Cardiac fibroblast (primary cell): Measurements from ENCODE around the gene TMEM207.

Source experiments
- DNase-seq, 2 donors: peaks; one replicate each; pipeline versions ENCODE4 v3.0.0 to v3.0.0-alpha.2; 2010; ENCODE audit warnings: low read depth in 2 of 2
- H3K4me3 ChIP-seq, 2 donors: replicated peaks in 1 of 2; 1 replicate in 1 of 2; 2 replicates in 1 of 2; pipeline ENCODE4 v1.5.1; 2011; ENCODE audit warnings: low read depth in 2 of 2, low read length in 2 of 2, mild to moderate bottlenecking in 2 of 2, moderate library complexity in 1 of 2
- TF ChIP-seq, protein P1 (sequence below): IDR thresholded peaks from one replicate; pipeline ENCODE4 v1.5.1; 2011; ENCODE audit warnings: low read depth, mild to moderate bottlenecking, low read length, inconsistent platforms

TMEM207 gene

GRCh38 chr3:190448256-190448655 is 1.4 kb downstream of the TMEM207 start:
- TF ChIP-seq, protein P1, sequence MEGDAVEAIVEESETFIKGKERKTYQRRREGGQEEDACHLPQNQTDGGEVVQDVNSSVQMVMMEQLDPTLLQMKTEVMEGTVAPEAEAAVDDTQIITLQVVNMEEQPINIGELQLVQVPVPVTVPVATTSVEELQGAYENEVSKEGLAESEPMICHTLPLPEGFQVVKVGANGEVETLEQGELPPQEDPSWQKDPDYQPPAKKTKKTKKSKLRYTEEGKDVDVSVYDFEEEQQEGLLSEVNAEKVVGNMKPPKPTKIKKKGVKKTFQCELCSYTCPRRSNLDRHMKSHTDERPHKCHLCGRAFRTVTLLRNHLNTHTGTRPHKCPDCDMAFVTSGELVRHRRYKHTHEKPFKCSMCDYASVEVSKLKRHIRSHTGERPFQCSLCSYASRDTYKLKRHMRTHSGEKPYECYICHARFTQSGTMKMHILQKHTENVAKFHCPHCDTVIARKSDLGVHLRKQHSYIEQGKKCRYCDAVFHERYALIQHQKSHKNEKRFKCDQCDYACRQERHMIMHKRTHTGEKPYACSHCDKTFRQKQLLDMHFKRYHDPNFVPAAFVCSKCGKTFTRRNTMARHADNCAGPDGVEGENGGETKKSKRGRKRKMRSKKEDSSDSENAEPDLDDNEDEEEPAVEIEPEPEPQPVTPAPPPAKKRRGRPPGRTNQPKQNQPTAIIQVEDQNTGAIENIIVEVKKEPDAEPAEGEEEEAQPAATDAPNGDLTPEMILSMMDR, result no peak
- H3K4me3 ChIP-seq, result no peak overlapping the region
- DNase-seq, result no peak

DNA sequence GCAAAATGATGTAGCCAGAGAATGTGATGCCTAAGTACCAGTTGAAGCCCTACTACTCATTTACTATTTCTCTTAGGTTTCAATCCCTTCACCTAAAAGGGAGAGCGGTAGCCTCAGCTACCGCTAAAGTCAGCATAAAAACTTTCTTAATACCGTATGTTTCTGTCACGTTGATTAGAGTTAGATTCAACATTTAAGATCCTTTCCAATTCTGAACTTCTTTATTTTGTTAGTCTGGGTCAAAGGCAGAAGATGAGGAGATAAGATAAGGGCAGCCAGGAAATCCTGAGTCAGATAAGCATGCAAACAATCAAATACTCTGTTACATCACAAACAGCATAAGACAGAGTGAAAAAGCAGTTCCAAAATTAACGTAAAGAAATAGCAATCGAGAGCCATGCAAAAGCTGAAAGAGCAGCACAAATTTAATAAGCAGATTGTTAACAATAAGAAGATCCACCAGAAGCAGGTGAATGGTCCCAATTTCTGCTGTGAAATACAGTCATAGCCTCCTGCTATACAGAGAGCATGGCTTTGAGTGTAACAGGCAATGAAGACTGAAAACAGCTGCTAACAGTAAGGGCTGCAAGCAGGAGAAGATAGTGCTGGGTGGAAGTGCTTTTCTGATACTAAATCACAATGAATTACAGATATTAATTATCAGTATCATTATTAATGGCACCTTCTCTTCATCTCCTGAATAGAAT is 3.0 kb downstream of the TMEM207 start:
- TF ChIP-seq, protein P1, result no peak
- H3K4me3 ChIP-seq, result no peak overlapping the region
- no peak for DNase-seq

DNA sequence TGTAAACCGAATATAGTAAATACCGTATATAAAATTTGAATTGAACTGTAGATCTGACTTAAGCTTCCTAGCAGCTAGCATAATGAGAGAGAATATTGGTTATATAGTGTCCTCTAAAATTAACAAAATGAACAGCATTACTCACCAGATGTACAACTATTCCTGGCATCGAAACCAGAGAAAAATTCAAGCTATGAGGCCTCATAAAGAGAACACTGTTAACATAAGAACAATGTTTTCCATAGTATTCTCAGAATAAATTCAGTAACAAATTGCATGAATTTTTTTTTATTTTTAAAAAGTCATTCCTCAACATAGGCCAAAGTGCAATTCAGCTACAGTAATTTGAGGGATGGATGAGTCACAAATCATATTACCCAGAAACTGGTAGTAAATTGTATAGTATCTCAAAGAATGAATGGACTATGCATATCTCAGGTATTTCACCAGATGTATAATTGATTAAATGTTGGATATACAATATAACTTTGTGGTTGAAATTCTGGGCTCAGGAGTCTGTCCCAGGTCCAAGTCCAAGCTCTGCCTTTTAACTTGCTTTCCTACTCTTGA is 5.0 kb downstream of the TMEM207 start:
- DNase-seq, result no peak
- TF ChIP-seq, protein P1, result no peak
- no peak overlapping the region for H3K4me3 ChIP-seq

- TF ChIP-seq, protein P1, result no peak
- H3K4me3 ChIP-seq, result no peak overlapping the region
- no peak for DNase-seq
Measured at GRCh38 chr3:190444006-190444405, 5.7 kb downstream of the TMEM207 start.

- DNase-seq, result peak; percentile 23 to 43
- H3K4me3 ChIP-seq, result no peak overlapping the region
- TF ChIP-seq, protein P1, result no peak
Measured at GRCh38 chr3:190443257-190443656, 6.4 kb downstream of the TMEM207 start.

GRCh38 chr3:190442240-190442639 is 7.5 kb downstream of the TMEM207 start:
- TF ChIP-seq, protein P1, result no peak
- no peak for DNase-seq
- H3K4me3 ChIP-seq, result no peak overlapping the region

DNA sequence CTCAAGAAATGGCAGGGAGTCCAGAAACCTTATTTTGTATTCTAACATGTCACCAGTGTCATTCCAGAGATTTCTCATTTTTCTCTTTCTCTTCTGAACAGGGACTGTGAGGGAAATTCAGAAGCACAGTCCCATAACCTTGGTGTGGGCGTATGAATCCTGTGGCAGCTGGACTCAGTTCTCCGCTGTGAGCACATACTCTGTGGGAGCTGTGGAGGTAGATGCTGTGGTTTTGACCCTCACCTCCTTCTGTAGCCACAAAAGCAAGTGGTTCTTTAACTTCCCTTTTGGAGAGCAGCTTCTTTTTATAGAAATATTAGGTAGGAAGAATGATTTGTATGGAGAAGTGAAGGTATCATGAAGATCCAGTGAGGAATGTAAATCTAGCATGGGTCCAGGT is 13.4 kb downstream of the TMEM207 start:
- TF ChIP-seq, protein P1, result no peak
- no peak for DNase-seq
- H3K4me3 ChIP-seq, result no peak overlapping the region
